Fibroblast of the aortic adventitia (primary cell): ENCODE measurements around the gene UBE2J2. TPM values are rescaled to one million over a fixed set of nuclear protein-coding genes. Genes with fewer than 3 reads are reported as not detected.

Source experiments
- DNase-seq: peaks from one replicate; pipeline ENCODE4 v3.0.0-alpha.2; 2010; ENCODE audit warnings: low read depth
- H3K4me3 ChIP-seq: 2 replicates; pipeline ENCODE4 v1.5.1; 2011; ENCODE audit warnings: low read depth, mild to moderate bottlenecking, control low read depth, low read length, moderate library complexity
- total RNA-seq: library from RNA; depleted of rRNA; stranded (reverse); fragments of >200 nt; gene quantifications from 2 replicates; pipeline ENCODE4 v1.2.3, GENCODE V29; 2012; ENCODE audit warnings: low replicate concordance
- TF ChIP-seq, protein P1 (sequence below): IDR thresholded peaks from 2 replicates; pipeline ENCODE4 v1.5.1; 2011; ENCODE audit warnings: mild to moderate bottlenecking, low read length, control low read depth, inconsistent platforms; ENCODE audit not compliant: insufficient read depth

Gene UBE2J2
- total RNA-seq, 1 donor: 35.3 TPM

DNA sequence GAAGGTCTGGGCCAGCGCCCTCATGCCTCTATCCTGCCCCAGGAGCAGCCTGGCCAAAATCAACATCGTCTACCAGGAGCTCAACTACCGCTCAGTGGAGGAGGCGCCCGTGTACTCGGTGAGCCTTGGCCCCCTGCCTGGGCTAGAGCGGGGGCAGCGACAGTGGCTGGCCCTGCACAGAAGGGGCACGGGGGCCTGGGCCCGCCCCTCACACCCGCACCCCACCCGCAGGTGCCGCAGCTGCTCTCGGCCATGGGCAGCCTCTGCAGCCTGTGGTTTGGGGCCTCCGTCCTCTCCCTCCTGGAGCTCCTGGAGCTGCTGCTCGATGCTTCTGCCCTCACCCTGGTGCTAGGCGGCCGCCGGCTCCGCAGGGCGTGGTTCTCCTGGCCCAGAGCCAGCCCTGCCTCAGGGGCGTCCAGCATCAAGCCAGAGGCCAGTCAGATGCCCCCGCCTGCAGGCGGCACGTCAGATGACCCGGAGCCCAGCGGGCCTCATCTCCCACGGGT lies 17.4 kb upstream of the UBE2J2 start:
- TF ChIP-seq, protein P1, sequence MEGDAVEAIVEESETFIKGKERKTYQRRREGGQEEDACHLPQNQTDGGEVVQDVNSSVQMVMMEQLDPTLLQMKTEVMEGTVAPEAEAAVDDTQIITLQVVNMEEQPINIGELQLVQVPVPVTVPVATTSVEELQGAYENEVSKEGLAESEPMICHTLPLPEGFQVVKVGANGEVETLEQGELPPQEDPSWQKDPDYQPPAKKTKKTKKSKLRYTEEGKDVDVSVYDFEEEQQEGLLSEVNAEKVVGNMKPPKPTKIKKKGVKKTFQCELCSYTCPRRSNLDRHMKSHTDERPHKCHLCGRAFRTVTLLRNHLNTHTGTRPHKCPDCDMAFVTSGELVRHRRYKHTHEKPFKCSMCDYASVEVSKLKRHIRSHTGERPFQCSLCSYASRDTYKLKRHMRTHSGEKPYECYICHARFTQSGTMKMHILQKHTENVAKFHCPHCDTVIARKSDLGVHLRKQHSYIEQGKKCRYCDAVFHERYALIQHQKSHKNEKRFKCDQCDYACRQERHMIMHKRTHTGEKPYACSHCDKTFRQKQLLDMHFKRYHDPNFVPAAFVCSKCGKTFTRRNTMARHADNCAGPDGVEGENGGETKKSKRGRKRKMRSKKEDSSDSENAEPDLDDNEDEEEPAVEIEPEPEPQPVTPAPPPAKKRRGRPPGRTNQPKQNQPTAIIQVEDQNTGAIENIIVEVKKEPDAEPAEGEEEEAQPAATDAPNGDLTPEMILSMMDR: no peak
- no peak overlapping the region for H3K4me3 ChIP-seq
- peak; percentile 41 for DNase-seq

DNA sequence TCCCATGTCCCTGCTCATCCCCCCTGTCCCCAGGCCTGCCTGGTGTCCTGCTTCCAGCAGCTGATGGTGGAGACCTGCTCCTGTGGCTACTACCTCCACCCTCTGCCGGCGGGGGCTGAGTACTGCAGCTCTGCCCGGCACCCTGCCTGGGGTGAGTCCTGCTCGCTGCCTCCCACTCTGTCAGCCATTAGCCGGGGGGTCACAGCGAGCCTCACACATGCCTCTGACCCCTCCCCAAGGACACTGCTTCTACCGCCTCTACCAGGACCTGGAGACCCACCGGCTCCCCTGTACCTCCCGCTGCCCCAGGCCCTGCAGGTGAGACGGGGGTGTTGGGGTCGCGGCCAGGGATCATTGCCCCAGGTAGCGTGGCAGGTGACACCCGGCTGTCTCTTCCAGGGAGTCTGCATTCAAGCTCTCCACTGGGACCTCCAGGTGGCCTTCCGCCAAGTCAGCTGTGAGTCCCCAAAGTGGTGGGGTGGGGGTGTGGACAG lies 16.6 kb upstream of the UBE2J2 start:
- no peak for DNase-seq
- TF ChIP-seq, protein P1: peak; percentile 79
- H3K4me3 ChIP-seq: no peak overlapping the region

DNA sequence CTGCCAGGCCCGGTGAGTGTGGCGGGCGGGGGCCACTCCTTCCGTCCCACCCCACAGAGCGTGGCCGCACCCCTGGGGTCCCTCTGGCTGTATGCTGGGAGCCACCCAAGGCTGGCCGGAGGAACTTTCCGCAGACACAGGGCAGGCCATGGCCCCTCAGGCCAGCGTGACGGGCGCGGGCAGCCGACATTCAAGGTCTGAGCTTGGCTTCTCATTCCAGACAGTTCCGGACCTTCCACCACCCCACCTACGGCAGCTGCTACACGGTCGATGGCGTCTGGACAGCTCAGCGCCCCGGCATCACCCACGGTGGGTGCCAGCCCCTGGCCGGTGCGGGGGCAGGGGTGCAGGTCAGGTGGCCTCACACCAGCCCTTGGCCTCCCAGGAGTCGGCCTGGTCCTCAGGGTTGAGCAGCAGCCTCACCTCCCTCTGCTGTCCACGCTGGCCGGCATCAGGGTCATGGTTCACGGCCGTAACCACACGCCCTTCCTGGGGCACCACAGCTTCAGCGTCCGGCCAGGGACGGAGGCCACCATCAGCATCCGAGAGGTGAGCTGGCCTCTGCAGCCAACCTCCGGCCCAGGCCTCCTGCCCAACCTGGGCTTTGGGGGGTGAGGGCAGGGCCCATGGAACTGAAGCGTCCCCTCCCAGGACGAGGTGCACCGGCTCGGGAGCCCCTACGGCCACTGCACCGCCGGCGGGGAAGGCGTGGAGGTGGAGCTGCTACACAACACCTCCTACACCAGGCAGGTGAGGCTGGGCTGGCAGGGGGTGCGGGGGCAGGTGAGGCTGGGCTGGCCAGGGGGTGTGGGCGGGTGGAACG lies 13.8 kb upstream of the UBE2J2 start:
- no peak for DNase-seq
- H3K4me3 ChIP-seq: no peak overlapping the region
- TF ChIP-seq, protein P1: no peak

DNA sequence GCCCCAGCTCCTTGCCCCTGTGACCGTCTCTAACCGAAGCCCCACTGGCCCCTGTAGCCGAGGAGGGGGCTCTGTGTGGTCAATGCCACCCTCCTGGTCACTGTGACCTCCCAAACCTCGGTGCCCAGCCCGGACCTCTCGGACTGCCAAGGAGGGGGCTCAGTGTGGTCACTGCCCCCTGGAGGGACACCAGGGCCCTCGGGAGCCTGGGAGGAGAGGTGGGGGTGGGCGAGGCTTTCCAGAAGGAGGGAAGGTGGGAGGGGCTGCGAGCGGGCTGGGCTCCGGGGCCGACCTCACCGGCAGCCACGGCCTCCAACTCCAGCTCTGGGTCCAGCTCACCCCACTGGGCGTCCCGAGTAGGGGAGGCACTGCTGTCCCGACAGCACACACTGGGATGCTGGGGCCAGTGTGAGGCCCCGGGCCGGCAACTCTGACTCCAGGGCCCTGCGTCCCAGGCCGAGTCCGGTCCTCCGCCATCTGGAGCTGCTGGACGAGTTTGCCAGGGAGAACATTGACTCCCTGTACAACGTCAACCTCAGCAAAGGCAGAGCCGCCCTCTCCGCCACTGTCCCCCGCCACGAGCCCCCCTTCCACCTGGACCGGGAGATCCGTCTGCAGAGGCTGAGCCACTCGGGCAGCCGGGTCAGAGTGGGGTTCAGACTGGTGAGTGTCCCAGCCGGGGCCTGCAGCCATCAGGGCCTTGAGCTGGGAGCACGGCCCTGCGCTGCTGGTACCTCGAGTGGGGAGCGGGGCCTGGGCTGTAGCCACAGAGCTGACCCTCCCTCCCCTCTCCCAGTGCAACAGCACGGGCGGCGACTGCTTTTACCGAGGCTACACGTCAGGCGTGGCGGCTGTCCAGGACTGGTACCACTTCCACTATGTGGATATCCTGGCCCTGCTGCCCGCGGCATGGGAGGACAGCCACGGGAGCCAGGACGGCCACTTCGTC lies 12.9 kb upstream of the UBE2J2 start:
- no peak for DNase-seq
- H3K4me3 ChIP-seq: no peak overlapping the region
- TF ChIP-seq, protein P1: no peak

DNA sequence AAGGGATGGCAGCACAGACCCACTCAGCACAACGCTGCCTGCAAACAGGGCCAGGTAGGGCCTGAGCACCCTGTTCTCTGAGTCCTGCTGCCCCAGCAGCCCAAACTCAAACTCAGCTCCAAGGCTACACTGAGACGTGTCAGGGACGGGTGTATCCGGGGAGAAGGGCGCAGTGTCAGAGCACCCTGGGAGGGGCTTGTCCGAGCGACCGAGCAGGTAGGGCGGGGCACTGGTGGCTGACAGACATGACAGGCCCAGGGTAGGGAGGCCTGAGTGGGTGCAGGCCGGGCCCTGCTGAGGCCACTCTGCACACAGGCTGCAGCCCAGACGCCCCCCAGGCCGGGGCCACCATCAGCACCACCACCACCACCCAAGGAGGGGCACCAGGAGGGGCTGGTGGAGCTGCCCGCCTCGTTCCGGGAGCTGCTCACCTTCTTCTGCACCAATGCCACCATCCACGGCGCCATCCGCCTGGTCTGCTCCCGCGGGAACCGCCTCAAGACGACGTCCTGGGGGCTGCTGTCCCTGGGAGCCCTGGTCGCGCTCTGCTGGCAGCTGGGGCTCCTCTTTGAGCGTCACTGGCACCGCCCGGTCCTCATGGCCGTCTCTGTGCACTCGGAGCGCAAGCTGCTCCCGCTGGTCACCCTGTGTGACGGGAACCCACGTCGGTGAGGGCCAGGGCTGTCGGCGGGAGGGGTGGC lies 12.1 kb upstream of the UBE2J2 start:
- no peak overlapping the region for H3K4me3 ChIP-seq
- DNase-seq: no peak
- TF ChIP-seq, protein P1: no peak

DNA sequence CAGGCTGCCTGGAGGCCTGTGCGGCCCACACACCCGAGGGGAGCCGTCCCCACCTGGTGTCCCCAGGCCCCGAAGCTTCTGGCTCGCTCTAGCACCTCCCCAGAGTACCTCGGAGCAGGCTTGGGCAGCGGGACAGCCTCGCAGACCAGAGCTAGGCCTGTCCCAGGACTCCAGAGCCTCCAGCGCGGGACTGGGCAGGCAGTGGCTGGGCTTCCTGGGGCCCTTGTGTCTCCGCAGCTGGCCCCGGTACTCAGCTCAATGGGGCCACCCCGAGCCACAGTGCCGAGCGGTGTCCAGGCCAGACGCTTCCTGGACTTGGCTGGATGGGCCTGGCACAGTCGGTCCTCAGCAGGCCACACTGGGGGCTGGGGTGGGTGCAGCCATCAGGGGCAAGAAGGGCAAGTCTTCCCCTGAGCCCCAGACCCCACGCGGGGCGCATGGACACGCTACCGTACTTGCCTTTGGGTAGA lies 11.5 kb upstream of the UBE2J2 start:
- H3K4me3 ChIP-seq: no peak overlapping the region
- TF ChIP-seq, protein P1: no peak
- DNase-seq: no peak
